IPS-NIHi11 (cell line): Measurements from ENCODE around the gene CBX2.
A peak's percentile ranks its signal among the peaks of the same experiment; 100 is the strongest.

Experiments
- DNase-seq: peaks from one replicate; pipeline ENCODE4 v3.0.0; 2012; ENCODE audit warnings: mixed read lengths, low spot score

Gene CBX2

GRCh38 chr17:79800325-79801155 is 22.6 kb downstream of the CBX2 start:
- DNase-seq, result no peak

- DNase-seq, result no peak
Measured at GRCh38 chr17:79801156-79802038, 23.4 kb downstream of the CBX2 start.

GRCh38 chr17:79802039-79802735 is 24.2 kb downstream of the CBX2 start:
- no peak for DNase-seq

GRCh38 chr17:79802736-79803420 is 24.9 kb downstream of the CBX2 start:
- DNase-seq, result no peak

GRCh38 chr17:79803421-79803996 is 25.6 kb downstream of the CBX2 start:
- no peak for DNase-seq

GRCh38 chr17:79803997-79804855 is 26.3 kb downstream of the CBX2 start:
- no peak for DNase-seq

GRCh38 chr17:79804856-79805696 is 27.1 kb downstream of the CBX2 start:
- no peak for DNase-seq

- DNase-seq, result no peak
Measured at GRCh38 chr17:79806446-79806760, 28.5 kb downstream of the CBX2 start.

- DNase-seq, result no peak
Measured at GRCh38 chr17:79806863-79807720, 29.1 kb downstream of the CBX2 start.

GRCh38 chr17:79808763-79809529 is 31.0 kb downstream of the CBX2 start:
- DNase-seq, result no peak

GRCh38 chr17:79809530-79810129 is 31.7 kb downstream of the CBX2 start:
- DNase-seq, result no peak

GRCh38 chr17:79810130-79811010 is 32.4 kb downstream of the CBX2 start:
- DNase-seq, result peak; percentile 86

GRCh38 chr17:79811011-79811867 is 33.3 kb downstream of the CBX2 start:
- no peak for DNase-seq

GRCh38 chr17:79811868-79812352 is 34.0 kb downstream of the CBX2 start:
- no peak for DNase-seq
